ENCODE results near the gene RPL31.

RPL31 gene

GRCh38 chr2:100997509-100998234 is 4.4 kb upstream of the RPL31 start:
- DNase-seq, result no peak

- DNase-seq, result no peak
These were observed 3.9 kb upstream of the RPL31 start for GRCh38 chr2:100998235-100998573.

- DNase-seq, result no peak
These were observed 2.1 kb upstream of the RPL31 start for GRCh38 chr2:100999995-101000394.

- no peak for DNase-seq
These were observed 631 bp downstream of the RPL31 start for GRCh38 chr2:101002562-101003277.

GRCh38 chr2:101003278-101003775 is 1.2 kb downstream of the RPL31 start:
- DNase-seq, result no peak

GRCh38 chr2:101004620-101005325 is 2.7 kb downstream of the RPL31 start:
- no peak for DNase-seq

GRCh38 chr2:101006065-101006715 is 4.1 kb downstream of the RPL31 start:
- DNase-seq, result no peak

- no peak for DNase-seq
These were observed 5.6 kb downstream of the RPL31 start for GRCh38 chr2:101007415-101008345.

- DNase-seq, result no peak
These were observed 9.1 kb downstream of the RPL31 start for GRCh38 chr2:101011152-101011551.

GRCh38 chr2:101012054-101012705 is 10.1 kb downstream of the RPL31 start:
- no peak for DNase-seq

GRCh38 chr2:101012706-101013181 is 10.7 kb downstream of the RPL31 start:
- peak; percentile 2 for DNase-seq

GRCh38 chr2:101014264-101014857 is 12.3 kb downstream of the RPL31 start:
- no peak for DNase-seq

- DNase-seq, result no peak
These were observed 15.3 kb downstream of the RPL31 start for GRCh38 chr2:101017371-101017770.

- no peak for DNase-seq
These were observed 16.8 kb downstream of the RPL31 start for GRCh38 chr2:101018934-101019333.

GRCh38 chr2:101022221-101022620 is 20.1 kb downstream of the RPL31 start:
- DNase-seq, result no peak

- no peak for DNase-seq
These were observed 21.4 kb downstream of the RPL31 start for GRCh38 chr2:101023327-101024107.

- DNase-seq, result no peak
These were observed 23.5 kb downstream of the RPL31 start for GRCh38 chr2:101025561-101025960.

- DNase-seq, result no peak
These were observed 24.2 kb downstream of the RPL31 start for GRCh38 chr2:101026253-101026701.

GRCh38 chr2:101026923-101027469 is 24.9 kb downstream of the RPL31 start:
- no peak for DNase-seq

- DNase-seq, result no peak
These were observed 25.8 kb downstream of the RPL31 start for GRCh38 chr2:101027852-101028251.
